ENCODE data around the gene FNIP2. TPM values are rescaled to one million over a fixed set of nuclear protein-coding genes. Genes with fewer than 3 reads are reported as not detected.

FNIP2 gene
- polyA plus RNA-seq, 1 donor from 2014 or later = 51.7 TPM

- Histone ChIP-seq H3K36me3 (ENCODE audit: insufficient read depth, low read length) (no peaks in the 10 kb centered on the region), H2AFZ (ENCODE audit: low read depth, low read length) (no peak overlapping the region), H3K9me2 (ENCODE audit: insufficient read depth, low read length) (no peaks in the 10 kb centered on the region), H3K4me2 (ENCODE audit: low read length) (no peak overlapping the region), H3K9me3 (ENCODE audit: low read length) (no peaks in the 10 kb centered on the region), H4K20me1 (ENCODE audit: insufficient read depth) (no peaks in the 10 kb centered on the region), H3K27me3 (ENCODE audit: insufficient read depth, low read depth, low read length) (no peaks in the 10 kb centered on the region), H3K4me3 (ENCODE audit: low read length) (no peak overlapping the region), H3K79me2 (replicated peaks; ENCODE audit: insufficient read depth, low read length) (no peaks in the 10 kb centered on the region), H3K9ac (ENCODE audit: low read length) (no peak overlapping the region), H3F3A (ENCODE audit: insufficient read depth, low read length, poor library complexity, severe bottlenecking) (no peaks in the 10 kb centered on the region), H3K27ac (ENCODE audit: low read length) (no peak overlapping the region)
- TF ChIP-seq RAD21 (conservative IDR thresholded peaks at IDR 0.05) (no peak), EP300 (conservative IDR thresholded peaks at IDR 0.05; ENCODE audit: poor library complexity, severe bottlenecking) (no peak), TAF1 (IDR thresholded peaks at IDR 0.05; ENCODE audit: low read depth) (no peak)
Measured at GRCh38 chr4:158941895-158942294, 173.1 kb downstream of the FNIP2 start.

- H4K20me1 ChIP-seq (ENCODE audit: insufficient read depth) = no peaks in the 10 kb centered on the region
- no peak overlapping the region for H3K9ac ChIP-seq (ENCODE audit: low read length)
- no peaks in the 10 kb centered on the region for H3K9me2 ChIP-seq (ENCODE audit: insufficient read depth, low read length)
- H3K79me2 ChIP-seq (replicated peaks; ENCODE audit: insufficient read depth, low read length) = no peaks in the 10 kb centered on the region
- no peak for TF ChIP-seq MXI1 (conservative IDR thresholded peaks at IDR 0.05; ENCODE audit: poor library complexity, severe bottlenecking)
- TF ChIP-seq POLR2AphosphoS5 (IDR thresholded peaks at IDR 0.05) = no peak
- TF ChIP-seq SMC3 (conservative IDR thresholded peaks at IDR 0.05; ENCODE audit: poor library complexity) = no peak
- TF ChIP-seq EP300 (conservative IDR thresholded peaks at IDR 0.05; ENCODE audit: poor library complexity, severe bottlenecking) = no peak
- no peak for TF ChIP-seq RAD21 (conservative IDR thresholded peaks at IDR 0.05)
- no peak for TF ChIP-seq TAF1 (IDR thresholded peaks at IDR 0.05; ENCODE audit: low read depth)
- TF ChIP-seq EZH2 (IDR thresholded peaks at IDR 0.05; ENCODE audit: borderline replicate concordance, insufficient read depth, low read length, poor library complexity, severe bottlenecking) = no peak
- TF ChIP-seq CTCF (IDR thresholded peaks at IDR 0.05; ENCODE audit: poor library complexity, severe bottlenecking) = no peak
- no peak for TF ChIP-seq REST (IDR thresholded peaks at IDR 0.05; ENCODE audit: borderline replicate concordance)
- no peak overlapping the region for H3K4me3 ChIP-seq (ENCODE audit: low read length)
- no peaks in the 10 kb centered on the region for H3K9me3 ChIP-seq (ENCODE audit: low read length)
- no peaks in the 10 kb centered on the region for H3K36me3 ChIP-seq (ENCODE audit: insufficient read depth, low read length)
- H3K27me3 ChIP-seq (ENCODE audit: insufficient read depth, low read depth, low read length) = no peaks in the 10 kb centered on the region
- no peak overlapping the region for H3K27ac ChIP-seq (ENCODE audit: low read length)
- no peak overlapping the region for H3K4me2 ChIP-seq (ENCODE audit: low read length)
- H3F3A ChIP-seq (ENCODE audit: insufficient read depth, low read length, poor library complexity, severe bottlenecking) = no peaks in the 10 kb centered on the region
- no peak overlapping the region for H2AFZ ChIP-seq (ENCODE audit: low read depth, low read length)
Measured at GRCh38 chr4:158945529-158946108, 176.8 kb downstream of the FNIP2 start.

Measured in neural cell (in vitro differentiated cells).